Inflammatory macrophage treated with lipopolysaccharide for 1 hour (primary cell): ENCODE results near the gene HOXA10.
A peak's percentile ranks its signal among the peaks of the same experiment; 100 is the strongest.

Experiments
- DNase-seq, 2 donors: peaks; one replicate each; pipeline ENCODE4 v3.0.0-alpha.2; 2020 to 2022

HOXA10 gene

GRCh38 chr7:27189997-27190748 is 16.1 kb upstream of the HOXA10 start:
- no peak for DNase-seq

DNA sequence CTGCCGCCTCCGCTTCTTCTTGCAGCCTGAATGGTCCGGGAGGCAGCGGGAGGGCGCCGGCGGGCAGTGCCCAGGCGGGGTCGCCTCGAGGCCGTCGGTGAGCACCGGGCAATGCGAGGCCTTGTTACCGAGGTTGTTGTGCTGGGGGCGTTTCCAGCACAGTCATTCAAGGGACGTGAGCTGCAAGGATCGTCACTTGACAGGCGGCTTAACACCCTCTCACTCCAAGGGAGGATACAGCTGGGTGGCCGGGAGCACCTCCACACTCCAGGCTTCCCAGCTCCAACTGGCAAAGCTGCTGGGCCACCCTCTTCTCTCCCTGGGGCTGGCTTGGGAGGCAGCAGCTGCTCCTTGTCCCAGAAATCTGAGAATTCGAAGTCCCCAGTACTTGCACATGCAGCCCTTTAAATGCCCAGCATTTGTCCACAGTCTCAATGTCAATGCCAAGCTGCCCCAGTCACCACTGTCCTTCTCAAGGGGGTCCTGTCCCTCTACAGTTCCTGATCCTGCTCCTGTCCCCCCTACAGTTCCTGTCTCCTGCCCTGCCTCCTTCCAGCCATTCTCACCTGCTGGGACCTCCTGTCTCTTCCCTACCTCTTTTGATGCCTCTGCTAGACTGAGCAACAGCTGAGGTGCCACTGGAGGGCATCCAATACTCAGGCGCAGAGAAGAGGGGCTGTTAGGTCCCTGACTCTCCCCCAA is 15.3 kb upstream of the HOXA10 start:
- DNase-seq, result no peak

DNA sequence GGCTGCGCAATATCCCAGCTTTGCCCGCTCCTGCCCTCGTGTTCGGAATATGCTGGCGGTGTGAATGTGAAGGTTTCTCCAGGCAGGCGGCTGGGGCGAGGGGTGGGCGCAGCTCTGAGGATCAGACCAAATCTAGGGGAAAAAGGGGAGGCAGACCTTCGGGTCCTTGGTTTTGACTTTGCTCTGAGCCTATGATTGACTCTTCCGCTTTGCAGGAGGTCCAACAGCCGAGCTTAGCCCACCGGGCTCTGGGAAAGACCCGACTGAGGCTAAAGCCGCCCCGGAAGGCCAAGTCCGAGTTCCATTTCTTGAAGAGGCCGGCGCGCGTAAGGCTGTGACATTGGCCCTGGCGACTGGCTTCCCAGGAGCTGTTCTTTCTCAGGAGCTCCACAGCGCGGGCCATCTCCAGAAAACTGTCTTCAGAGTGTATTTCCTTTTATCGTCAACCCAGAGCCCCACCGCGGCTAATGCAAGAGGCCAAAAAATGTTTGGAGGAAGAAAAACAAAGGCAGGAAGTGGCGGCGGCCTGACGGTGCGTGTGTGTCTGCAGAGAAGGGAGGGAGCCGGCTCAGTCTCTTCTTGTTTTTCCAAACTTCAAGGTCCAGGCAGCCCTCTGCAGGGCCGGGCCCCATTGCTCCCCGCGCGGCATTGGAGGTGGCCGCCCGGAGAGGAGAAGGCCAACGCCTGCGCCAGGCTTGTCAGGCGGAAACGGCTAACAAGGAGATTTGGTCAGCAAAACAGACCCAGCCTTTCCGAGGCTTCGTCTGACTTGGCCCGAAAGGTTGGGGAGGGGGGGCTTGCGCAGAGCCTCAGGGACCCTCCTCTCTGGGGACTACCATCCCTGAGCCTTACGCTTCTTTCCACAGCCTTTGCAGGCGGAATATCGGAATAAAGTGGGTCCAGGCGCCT is 14.5 kb upstream of the HOXA10 start:
- DNase-seq, result no peak

DNA sequence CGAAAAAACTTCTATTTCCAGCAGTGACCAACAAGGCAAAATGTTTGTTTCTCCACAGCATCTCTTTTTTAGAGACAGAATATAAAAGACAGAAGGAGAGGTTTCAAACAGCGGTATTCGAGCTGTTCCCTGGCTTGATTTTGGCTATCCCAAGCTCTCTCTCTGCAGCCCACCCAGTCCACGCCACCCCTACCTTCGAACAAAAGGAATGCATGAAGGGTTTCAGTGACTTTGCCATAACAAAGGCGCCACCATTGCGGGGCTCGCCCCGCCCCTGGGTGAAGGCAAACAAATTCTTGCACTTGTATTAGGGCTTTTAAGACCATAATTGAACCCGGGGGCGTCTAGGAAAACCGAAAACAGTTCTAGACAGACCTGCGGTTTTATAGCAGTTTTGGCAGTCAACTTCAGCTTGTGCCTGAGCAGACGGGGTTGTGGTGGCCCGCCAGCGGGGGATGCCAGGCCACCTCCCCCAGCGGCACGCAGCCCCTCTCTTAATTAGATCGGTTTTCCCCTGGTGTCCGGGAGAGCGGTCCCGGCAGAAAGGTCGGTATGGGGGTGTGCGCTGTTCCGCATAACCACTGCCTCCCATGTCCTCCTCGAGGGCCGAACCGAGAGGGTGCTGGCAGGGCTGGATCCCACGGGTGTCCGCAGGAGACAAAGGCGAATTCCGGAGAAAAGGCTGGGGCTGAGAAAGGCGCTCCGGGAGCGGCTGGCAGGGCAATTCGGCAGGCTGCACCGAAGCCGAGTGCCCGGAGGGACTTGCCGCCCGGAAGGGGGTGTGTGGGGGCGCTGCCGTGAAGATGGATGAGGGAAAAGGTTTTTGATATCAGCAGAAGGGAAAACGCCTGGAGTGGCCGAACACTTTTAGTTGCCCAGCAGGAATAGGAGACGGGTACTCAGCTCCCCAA is 13.6 kb upstream of the HOXA10 start:
- no peak for DNase-seq

GRCh38 chr7:27186668-27187474 is 12.8 kb upstream of the HOXA10 start:
- no peak for DNase-seq

DNA sequence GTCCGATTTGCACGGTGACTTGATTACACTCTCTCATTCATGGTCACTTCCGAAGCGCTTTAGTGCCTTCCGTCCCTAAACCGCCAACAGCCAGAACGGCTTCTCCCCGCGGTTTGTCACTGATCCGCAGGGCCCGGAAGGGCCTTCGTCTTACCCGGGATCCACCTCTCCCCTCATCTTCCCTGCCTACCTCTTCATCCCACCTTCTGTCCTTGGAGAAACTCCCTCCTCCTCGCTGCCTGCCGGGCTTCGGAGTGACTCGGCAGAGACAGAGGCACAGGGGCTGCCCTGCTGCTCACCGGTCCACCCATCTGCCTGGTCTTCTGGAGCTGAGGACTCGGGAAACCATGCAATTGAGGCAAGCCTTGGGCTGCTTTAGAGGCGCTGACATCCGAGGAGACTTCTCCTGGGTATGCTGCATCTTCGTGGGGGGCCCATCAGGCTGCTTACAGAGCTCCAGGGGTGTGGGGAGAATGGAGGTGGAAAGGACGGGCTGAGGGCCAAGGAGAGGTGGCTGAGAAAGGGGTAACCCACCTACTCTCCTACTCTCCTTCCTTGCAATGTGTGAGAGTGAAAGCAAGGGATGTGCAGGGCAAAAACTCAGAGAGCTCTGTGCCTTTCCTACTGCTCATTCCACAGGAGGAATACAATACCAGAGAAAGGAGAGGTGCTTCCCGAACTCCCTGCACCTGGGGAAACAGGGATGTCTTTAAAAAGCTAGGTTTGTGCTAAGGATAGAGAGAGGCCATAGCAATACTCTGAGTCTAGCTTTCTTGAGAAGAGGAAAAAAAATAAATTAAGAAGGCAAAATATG is 11.9 kb upstream of the HOXA10 start:
- DNase-seq, result no peak

- no peak for DNase-seq
Observed at GRCh38 chr7:27185013-27185853, 11.1 kb upstream of the HOXA10 start, which contains the start of gene HOXA11. TSS of gene HOXA11 (minus strand) at chr7:27185232. CDS start at chr7:27185144, 88 bp downstream.

DNA sequence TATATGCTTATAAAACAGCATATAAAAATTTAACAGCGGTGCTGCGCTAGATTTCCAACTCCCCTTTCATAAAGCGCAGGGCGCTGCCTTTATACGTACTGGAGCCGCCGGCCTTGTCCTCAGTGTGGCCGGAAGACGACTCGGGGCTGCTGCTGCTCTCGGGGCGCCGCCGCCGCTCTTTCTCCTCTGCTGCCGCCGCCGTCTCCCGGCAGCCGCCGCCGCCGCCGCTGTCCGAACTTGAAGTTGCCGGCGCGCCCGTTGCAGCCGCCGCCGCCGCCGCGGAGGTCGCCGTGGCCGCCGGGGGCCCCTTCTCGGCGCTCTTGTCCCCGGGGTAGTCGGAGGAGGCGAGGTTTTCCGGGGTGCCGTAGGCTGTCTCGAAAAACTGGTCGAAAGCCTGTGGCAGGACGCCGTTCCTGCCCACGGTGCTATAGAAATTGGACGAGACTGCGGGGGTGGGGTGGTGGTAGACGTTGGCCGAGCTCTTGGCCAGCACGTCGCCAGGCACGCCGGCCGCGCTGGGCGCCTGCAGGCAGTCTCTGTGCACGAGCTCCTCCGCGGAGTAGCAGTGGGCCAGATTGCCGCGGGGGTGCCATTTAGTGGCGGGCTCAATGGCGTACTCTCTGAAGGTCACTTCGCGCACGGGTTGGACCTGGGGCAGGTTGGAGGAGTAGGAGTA is 10.4 kb upstream of the HOXA10 start:
- no peak for DNase-seq

GRCh38 chr7:27183682-27184336 is 9.7 kb upstream of the HOXA10 start:
- no peak for DNase-seq

DNA sequence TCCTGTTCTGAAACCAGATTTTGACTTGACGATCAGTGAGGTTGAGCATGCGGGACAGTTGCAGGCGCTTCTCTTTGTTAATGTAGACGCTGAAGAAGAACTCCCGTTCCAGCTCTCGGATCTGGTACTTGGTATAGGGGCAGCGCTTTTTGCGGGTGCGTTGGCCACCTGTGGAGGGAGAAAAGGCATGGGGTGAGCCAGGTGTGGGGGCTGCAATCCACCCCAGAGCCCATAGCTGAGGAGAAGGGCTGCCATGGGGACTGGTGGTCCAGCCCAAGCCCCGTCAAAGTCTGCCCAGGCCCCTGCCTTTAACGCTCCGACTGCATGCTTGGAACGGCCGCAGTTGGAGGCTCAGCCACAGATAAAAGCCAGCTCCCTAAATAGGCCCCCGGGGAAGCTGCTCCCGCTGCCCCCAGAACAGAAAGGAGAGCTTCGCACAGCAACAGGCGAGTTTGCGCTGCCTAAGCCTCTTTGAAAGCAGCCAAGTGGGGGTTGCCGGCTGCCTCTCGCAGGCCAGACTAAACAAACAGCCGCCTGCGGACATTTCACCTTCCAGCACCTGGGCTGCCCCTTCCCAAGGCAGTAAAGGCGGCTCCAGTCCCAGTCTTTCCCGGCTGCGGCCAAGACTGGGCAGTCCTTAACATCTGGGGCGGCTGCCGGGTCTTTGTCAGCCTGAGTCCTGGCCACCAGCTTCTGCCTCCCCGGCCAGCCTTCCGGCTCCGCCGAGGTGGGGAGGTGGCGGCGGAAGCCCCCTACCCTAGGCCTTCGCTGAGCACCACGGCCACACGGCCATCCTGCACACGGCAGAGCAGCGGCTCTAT is 9.0 kb upstream of the HOXA10 start:
- DNase-seq, result no peak

- DNase-seq, result no peak
Observed at GRCh38 chr7:27182285-27182841, 8.2 kb upstream of the HOXA10 start.

DNA sequence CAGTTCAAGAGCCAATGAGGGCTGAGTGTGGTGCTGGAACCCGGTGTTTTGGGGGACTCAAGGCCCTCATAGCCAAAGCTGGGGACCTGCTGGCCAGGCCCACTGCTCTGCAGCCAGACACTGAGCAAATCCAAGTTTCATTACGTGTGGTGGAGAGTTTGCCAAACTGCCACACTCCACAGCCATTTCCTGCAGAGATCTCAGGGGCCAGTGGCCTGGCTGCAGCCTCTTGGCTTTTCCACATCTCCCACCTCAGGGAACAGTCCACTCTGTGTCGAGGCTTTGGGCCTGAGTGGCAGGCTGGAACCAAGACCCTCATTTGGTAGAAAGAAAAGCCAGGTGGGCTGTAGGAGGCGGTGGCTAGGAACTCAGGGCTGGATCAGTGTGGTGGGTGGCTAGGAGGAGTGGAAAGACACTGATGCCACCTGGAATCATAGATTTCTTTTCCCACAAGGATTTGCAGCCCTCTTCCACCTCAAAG is 7.7 kb upstream of the HOXA10 start:
- DNase-seq, result no peak

GRCh38 chr7:27180431-27181420 is 6.6 kb upstream of the HOXA10 start:
- no peak for DNase-seq

GRCh38 chr7:27179503-27180430 is 5.6 kb upstream of the HOXA10 start:
- DNase-seq, result peak; percentile 32 to 86
